EH (cell line): ENCODE results near the gene C10orf53.
A peak's percentile ranks its signal among the peaks of the same experiment; 100 is the strongest.

Experiments used
- DNase-seq: peaks from one replicate; pipeline ENCODE4 v3.0.0-alpha.2; 2015; ENCODE audit warnings: low read depth

C10orf53 gene, protein sequence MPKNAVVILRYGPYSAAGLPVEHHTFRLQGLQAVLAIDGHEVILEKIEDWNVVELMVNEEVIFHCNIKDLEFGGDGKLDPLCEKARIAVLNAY

DNA sequence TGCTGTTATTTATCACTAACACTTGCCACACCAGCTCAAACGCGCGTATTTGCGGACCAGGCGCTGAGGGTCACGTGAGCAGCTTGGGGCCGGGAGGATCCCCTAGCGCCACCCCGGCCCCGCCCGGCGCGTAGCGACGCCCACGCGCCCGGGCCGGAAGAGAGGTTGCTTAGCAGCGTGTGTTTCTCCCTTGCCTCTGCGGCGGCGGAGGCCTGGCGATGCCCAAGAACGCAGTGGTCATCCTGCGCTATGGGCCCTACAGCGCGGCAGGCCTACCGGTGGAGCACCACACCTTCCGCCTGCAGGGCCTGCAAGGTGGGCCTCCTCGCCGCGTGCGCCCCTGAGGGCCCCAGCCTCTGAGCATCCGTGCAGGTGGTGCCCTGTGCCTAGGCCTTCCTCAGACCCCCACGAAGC is at the start of gene C10orf53:
Gene C10orf53 (plus strand): TSS at position 172 of the 414 bp plus-strand sequence. CDS start 47 bp downstream, at position 219.
- DNase-seq = peak; percentile 62

DNA sequence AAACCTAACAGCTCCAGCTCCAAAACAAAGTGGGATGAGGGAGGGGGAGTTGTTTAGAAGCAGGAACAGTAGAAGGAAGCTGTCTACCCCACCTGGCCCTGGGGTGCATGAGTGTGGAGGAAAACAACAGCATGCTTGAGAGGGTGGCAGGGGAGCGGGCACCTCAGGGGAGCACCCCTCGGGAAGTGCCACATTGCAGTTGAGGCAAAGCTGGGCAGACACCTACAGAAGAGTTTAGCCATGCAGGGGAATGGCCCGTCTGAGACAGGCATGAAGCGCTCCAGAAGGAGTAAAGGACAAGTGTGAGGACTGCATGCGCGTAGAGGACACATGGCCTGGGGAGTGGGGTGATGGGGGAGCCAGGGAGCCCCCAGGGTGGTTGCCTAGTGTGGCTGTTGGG is 47.5 kb upstream of the C10orf53 start:
- DNase-seq = no peak

DNA sequence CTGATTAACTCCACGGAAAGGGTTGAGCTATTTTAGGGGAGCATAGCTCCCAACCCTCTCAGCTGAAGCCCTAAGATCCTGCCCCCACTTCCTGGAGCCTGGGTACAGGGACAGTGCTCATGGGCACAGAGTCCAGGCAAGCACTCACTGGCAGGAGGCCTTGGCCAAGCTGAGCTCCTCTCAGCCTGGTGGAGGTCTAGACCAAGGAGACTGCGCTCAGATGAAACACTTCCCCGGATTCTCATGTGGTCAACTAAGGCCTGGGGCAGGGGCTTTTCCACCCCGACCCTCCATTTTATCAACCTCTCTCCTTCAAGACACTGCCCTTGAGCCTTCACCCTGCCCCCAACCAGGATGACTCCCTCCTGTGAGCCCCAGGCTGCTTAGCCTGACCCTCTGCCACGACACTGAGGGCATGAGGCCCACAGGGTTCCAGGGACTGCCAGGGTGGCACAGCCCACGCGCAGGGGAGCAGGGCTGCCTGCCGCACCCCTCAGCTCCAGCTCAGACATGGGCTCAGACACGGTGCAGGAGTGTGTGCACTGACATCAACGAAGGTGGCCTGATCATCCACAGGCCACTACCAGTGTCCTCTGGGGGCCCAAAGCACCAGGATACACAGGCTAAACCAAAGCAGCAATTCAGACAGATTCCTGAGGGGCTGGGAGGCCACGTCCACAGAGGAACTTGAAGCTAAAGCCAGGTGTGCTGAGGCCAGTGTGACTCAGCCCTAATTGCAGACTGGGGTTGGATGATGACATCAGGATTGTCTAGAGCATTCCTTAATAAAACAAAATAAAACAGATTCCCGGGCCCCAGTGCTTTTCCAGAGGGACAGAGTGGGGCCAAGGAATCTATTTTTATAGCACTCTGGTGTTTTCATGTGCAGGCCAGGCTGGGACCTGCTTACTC is 46.8 kb upstream of the C10orf53 start:
- DNase-seq = no peak

DNA sequence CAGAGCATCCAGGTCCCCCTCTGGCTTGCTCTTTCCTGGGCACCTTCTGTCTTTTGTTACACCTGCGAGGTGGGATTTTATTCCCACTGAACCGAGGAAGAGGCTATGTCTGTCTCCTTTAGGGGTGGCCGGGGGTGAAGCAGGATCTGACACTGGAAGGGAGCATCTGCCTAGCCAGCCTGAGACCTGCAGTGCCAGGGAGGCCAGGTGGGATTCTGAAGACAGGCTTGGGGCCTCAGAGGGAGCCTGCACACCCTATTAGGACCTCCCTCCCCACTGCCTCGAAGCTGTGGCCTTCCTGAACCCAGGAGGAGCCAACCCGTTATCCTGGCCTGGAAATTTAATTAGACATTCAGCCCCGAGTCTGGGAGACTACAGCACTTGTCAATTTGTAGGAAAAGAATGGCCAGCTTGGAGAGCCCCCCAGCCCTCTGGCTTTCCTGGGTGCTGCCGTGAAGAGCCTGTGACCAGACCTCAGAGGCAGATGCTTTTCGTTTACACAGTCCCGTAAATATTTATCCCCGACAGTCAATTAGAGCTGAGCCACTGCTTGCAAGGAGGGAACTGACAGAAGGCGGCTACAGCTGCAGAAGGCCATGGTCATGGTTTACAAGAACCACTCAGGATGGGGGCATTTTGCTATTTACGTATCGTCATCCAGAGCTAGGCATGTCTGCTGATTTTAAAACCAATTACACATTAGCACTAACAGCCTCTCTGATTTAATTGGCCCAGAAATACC is 46.0 kb upstream of the C10orf53 start:
- DNase-seq = no peak

DNA sequence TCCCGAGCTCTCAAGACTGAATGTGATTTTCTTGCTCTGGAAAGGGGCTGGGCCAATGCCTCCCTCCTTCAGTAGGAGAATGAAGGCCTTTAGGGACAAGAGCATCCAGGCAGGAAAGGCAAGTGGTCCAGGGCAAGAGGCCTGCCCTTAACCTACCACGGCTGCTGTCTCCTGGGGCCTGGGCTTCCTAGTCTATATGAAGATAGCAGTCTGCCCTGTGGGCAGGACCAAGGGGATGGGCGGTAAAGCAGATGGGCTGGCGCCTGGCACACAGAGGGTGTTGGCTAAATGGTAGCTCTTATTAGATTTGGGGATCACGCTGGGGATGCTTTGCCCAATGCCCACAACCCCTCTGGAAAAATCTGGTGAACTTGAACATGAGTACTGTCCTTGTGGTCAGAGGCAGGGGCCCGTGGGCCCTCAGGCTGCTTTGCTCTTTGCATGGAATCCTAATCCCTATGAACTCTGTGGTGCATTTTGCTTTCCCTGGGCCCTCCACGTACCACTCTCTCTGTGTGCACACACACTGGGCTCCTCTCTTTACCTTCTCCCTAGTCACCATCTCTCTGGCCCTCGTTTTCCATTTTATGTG is 45.3 kb upstream of the C10orf53 start:
- DNase-seq = no peak

DNA sequence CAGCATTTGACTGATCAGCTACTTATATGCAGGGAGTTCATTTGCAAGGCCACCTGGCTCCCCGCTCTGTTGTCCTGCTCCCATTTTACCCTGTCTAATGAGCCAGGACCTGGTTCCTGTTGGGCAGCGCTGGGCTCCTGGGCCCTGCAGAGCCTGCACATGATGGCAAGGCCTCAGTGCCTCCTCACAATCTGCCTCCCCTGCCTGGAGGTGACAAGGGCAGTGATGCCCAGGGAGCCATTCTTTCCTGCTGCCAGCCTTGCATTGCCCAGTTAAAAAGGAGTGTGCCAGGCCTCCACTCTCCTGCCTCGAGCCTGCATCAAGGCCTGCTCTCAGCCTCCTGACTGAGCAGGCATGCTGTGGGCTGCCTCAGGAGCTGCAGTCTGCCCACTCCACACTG is 37.1 kb upstream of the C10orf53 start:
- DNase-seq = no peak

DNA sequence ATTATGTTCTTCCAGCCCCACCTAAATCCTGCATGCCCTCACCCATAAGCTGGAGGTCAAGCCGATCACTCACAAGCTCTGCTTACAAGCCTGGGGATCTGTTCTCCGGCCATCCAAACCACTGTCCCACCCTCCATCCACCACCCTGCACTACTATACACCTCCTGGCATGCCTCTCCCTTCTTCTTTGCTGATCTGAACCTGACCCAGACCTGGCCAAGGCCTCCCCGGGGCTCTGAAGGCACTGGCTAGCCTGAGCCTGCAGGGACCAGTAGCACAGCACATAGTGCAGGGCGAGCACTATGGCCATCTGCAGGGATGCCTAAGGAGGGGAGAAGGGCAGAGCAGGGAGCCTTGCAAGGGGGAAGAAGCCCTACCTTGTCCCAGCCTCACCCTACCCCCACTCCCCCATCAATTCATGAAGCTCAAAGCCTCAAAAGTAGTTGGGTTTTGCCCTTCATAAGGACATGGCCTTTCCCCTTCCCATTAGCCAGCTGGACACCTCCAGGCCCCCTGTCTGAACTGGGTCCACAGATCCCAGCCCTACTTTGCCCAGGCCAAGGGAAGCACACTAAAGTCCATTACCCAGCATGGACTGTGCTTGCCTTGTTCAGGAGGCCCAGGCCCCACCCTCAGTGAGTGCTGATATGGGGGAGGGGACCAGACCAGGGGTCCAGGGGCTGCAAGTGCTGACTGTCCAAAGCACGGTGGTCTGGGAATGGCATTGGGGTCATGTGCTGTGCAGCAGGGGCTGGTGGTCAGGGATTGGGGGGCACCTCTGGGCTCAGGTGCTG is 36.0 kb upstream of the C10orf53 start:
- no peak for DNase-seq

DNA sequence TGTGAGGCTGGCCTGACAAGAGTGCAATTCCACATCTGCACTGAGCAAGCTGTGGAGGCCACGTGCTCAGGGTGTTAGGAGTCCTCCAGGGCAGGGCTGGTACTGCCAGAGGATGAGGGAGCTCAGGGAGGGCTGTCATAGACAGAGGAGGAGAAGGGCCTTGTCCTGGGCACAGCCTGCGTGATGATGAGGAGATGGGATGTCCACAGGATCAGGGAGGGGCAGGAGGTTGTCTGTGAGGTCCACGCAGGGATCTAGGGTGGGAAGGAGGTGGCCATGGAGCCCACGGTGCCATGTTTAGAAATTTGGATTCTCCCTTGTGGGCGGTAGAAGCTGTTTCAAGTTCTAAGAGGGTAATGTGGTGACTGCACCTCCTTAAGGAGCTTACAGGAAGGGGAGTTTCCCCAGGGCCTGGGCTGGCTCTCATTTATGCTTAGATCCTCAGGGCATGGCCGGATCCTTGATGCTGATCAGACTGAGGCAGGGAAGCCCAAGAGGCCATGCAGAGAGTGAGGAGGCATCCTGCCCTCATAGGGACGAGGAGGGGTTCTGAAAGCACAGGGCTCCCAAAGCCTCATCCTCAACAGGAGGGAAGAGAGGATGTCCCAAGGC is 35.3 kb upstream of the C10orf53 start:
- no peak for DNase-seq

DNA sequence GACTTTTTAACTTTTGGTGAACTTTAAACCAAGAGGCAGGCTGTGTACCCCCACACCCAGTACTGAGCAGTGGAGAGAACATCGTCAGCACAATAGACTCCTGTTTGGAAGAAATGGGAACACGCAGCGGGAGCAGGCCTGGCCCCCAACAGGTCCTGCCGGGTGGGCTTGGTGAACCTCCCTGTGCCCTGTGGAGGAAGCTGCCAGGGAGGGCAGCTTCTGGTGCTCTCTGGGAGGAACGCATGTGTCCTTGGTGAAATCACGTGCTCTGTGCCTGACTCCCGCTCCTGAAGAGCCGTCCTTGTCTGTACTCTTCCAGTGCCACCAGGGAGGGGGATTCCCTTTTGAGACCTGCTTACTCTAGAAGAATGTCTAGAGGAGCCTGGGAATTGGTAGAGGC is 34.0 kb upstream of the C10orf53 start:
- DNase-seq = no peak

DNA sequence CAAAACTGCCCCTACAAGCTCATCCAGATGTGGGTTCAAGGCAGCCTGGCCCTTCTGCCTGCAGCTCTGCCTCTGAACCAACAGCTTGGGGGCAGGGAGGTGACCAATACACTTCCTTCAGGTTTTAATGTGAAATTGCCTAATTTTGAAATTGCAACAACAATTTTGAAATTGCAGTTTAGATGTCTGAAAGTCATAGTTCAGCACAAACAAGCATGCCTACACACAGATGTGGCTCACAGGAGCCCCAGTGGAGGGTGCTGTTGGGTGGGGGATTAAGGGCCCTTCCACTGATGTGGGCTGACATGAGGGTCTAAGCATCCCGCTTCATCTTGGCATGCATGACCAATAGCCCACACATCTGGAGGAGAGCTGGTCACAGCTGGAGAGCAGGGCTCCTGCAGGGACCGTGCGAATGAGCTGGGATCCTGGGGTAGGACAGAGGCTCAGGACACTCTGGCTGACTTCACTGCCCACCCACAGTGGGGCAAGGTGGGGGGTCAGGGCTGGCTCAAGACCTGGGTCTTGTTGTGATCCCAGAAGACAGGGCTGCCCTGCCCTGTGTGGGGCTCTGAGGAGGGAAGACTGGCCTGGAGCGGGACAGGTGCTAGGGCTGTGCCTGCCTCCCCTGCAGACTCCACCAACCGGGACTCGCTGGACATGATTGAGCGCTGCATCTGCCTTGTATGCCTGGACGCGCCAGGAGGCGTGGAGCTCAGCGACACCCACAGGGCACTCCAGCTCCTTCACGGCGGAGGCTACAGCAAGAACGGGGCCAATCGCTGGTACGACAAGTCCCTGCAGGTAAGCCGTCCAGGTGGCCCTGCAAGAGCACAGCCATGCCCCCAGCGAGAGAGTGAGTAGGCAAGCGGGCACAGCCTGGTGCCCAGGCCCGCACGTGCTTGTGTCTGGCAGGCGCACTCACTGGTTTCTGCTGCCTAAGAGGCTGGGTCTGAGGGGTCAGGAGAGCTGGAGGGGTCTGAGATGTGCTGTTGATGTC is 33.3 kb upstream of the C10orf53 start:
- DNase-seq = no peak

DNA sequence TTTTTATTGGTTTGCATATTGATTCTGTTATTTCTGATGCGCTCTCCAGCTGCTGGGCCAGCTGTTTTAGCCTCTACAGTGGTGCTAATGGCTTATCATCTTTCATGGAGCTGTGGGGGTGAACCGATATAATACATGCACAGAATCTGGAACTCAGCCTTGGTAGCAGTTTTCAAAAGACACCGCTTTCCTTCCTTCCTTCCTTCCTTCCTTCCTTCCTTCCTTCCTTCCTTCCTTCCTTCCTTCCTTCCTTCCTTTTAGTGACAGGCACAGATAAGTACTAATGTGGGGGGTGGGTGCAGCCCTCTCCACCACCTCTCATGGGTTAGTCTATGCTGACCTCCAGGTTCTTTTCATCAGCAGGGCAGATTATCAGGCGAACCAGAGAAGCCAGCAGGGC is 31.9 kb upstream of the C10orf53 start:
- DNase-seq = no peak

DNA sequence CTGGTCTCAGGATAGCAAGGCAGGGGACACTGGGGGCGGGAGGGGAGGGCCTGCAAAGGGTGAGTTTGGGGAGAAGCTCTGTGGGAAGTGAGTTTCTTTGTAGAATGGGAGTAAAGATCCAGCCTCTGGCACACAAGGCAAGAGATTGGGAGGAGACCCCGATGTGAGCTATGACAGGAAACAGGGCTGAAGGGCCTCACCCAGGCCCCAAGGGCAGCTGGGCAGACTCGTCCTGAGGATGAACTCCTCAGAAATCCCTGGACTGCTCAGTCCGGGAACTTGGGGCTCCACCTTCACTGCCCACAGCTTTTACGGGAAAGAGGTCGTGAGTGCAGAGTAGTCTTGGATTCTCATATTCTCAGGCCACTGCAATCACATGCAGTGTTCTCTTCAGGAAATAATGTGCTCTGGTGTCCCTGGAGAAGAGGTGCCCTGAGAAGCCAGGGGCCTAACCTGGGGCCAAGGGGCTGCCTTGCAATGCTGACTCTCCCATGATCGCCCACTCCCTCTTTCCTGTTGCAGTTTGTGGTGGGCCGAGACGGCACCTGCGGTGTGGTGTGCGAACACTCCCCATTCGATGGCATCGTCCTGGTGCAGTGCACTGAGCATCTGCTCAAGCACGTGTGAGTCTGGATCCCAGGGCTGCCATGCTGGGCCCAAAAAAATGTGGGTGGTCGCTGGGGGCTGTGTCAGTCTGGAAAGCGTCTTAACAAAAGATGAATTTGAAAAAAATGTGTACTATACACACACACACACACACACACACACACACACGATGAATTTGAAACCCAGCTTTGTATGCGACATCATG is 31.3 kb upstream of the C10orf53 start:
- no peak for DNase-seq

DNA sequence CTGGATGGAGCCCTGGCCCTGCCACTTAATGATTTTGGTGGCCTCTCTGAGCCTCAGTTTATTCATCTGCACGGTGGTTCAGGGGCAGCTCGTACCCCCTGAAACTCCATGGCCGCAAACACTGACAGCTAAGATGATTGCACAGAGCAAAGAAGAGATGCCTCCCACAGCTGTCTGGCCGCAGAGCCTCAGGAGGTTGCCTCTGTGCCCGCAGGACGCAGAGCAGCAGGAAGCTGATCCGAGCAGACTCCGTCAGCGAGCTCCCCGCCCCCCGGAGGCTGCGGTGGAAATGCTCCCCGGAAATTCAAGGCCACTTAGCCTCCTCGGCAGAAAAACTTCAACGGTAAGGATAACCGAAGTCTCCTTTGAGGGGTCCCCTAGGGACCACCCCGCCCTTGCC is 30.2 kb upstream of the C10orf53 start:
- DNase-seq = peak; percentile 26

DNA sequence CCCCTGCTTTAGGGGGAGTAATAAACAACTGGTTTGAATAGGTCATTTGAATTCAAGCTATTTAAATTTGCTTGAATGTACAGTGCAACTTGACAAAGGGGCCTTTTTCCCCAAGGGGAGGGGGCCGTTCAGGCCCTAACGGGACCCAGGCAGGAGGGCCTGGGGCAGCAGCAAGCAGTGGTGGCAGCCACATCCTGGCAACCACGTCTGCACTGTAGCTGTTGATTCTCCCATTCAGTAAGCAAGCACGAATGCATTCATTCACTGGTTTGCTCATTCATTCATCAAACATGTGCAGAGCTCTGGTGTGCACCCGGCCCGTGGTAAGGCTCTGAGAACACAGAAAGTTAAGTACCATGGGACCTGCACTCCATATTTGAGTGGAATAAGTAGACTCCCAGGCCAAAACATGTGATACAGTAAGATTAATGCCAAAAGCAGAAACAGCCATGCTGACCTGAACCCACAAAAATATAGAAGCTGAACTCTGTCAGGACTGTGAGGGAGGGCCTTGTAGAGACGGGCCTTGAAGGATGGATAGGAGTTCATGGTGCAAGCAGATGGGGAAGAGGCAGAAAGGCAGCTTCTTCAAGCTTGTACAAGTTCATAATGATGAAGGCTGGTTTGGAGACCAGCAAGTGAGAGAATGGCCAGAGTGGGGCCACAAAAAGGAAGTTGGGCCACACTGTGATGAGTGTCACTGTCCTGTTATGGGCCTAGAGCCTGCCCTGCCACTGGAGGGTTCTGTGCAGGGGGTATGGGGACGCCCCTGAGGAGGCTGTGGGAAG is 29.3 kb upstream of the C10orf53 start:
- DNase-seq = no peak

DNA sequence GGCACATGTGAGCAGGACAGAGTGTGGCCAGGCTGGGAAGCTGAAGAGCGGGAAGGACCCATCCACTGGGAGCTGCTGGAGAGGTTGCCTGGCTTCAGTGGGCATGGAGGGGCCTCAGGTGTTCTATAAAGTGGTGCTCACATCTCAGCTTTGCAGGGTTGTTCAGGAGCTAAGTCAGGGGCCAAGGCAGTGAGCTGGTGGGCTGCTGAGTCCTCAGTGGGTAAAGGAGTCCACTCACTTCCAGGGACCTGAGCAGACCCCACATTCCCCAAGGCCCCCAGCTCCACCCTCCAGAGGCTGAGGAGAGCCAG is 28.8 kb upstream of the C10orf53 start:
- no peak for DNase-seq

DNA sequence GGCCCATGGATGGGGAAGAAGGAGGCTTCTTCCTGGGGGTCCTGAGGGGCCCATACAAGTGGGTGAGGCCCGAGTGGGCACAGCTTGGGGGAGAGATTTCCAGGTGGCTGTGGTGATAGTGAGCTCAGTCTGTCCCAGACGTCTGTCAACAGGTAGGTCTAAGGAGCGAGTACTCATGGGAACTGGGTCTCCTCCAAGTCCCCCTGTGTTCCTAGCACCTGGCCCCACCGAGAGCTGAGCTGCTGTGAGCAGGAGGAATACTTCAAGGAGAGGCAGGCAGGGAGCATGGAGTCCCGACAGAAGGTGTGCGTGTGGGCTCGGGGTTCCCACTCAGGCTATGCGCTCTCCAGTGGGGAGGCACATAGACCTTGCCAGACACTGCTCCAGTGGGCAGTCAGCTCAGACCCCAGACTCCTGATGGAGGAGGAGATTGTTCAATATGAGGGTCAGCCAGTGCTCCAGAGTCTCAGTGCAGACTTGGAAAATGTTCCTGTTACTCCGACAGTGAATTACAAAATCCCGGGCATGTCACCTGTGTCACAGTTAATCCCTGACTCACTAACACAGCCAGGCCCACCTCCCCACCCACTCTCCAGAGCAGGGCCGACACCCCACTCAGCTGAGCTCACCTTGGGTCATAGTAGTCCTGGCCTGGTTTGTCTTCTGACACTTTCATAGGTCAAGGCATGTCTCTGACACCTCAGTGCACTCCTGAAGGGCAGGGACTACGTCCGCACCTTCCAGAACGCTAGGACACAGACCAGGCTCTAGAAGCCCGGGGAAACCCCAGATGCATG is 28.2 kb upstream of the C10orf53 start:
- no peak for DNase-seq

DNA sequence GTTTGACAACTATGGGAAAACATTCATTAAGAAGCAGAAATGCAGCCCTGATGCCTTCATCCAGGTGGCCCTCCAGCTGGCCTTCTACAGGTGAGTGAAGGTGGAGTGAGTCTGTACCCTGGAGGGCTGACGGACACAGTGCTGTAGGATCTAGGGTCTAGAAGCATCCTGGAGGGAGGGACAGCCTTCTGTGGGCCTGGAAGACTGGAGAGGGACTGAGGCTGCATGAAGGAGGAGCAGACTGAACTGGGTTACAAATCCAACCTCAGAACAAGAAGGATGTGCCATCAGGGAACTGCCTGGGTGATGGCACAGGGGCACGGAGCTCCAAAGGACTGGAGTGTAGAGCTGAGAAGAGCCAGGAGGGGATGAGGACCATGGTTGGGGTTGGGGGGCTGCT is 27.5 kb upstream of the C10orf53 start:
- no peak for DNase-seq
